CD14-positive monocyte (primary cell): ENCODE data around the gene BNC2. TPM values are rescaled to one million over a fixed set of nuclear protein-coding genes. Genes with fewer than 3 reads are reported as not detected.

Experiments used
- DNase-seq, 3 donors: peaks; one replicate each; pipeline ENCODE4 v3.0.0-alpha.2; 2011 to 2022
- H2AFZ ChIP-seq: 2 replicates; pipeline ENCODE4 v1.6.0; 2012; ENCODE audit warnings: mild to moderate bottlenecking, low read depth, low read length, inconsistent platforms; ENCODE audit not compliant: insufficient read depth, poor library complexity, severe bottlenecking
- H3K27ac ChIP-seq, 2 donors: 1 replicate in 1 of 2; 2 replicates in 1 of 2; pipeline ENCODE4 v1.5.1; 2012 to 2013; ENCODE audit warnings: low read length in 2 of 2, control low read depth in 1 of 2, inconsistent platforms in 1 of 2, low read depth in 1 of 2, mild to moderate bottlenecking in 1 of 2
- H3K27me3 ChIP-seq, 2 donors: one replicate each; pipeline versions ENCODE4 v1.6.0 to v1.6.1; 2011 to 2013; ENCODE audit warnings: low read length in 2 of 2; ENCODE audit not compliant: control insufficient read depth in 2 of 2, insufficient read depth in 2 of 2
- H3K36me3 ChIP-seq, 2 donors: replicated peaks in 1 of 2; 1 replicate in 1 of 2; 2 replicates in 1 of 2; pipeline versions ENCODE4 v1.5.1 to v1.6.1; 2012 to 2013; ENCODE audit warnings: low read length in 2 of 2, control low read depth in 1 of 2, inconsistent platforms in 1 of 2, mild to moderate bottlenecking in 1 of 2; ENCODE audit not compliant: insufficient read depth in 2 of 2, control insufficient read depth in 1 of 2
- H3K4me1 ChIP-seq, 2 donors: 1 replicate in 1 of 2; 2 replicates in 1 of 2; pipeline versions ENCODE4 v1.5.1 to v1.6.1; 2012 to 2013; ENCODE audit warnings: low read length in 2 of 2, control low read depth in 1 of 2, inconsistent platforms in 1 of 2, mild to moderate bottlenecking in 1 of 2, moderate library complexity in 1 of 2; ENCODE audit not compliant: insufficient read depth in 2 of 2, control insufficient read depth in 1 of 2
- H3K4me2 ChIP-seq: replicated peaks from 2 replicates; pipeline ENCODE3; 2012; ENCODE audit warnings: low read length, moderate library complexity, mild to moderate bottlenecking; ENCODE audit not compliant: poor library complexity, severe bottlenecking; ENCODE audit errors: extremely low read depth
- H3K4me3 ChIP-seq, 3 experiments: fragments of 200-600 bp in 1 of 3; sonication (generic) in 1 of 3; replicated peaks in 1 of 3; 1 replicate in 2 of 3; 2 replicates in 1 of 3; pipeline ENCODE4 v1.5.1; 2011 to 2013; ENCODE audit warnings: low read length in 3 of 3, mild to moderate bottlenecking in 3 of 3, control low read depth in 2 of 3, low read depth in 2 of 3, inconsistent platforms in 1 of 3, moderate library complexity in 1 of 3
- H3K79me2 ChIP-seq: 2 replicates; pipeline ENCODE4 v1.6.0; 2012; ENCODE audit warnings: mild to moderate bottlenecking, control low read depth, inconsistent platforms, low read length, moderate library complexity; ENCODE audit not compliant: insufficient read depth
- H3K9ac ChIP-seq: 2 replicates; pipeline ENCODE4 v1.6.0; 2017; ENCODE audit warnings: low read length, mild to moderate bottlenecking; ENCODE audit not compliant: insufficient read depth, poor library complexity, severe bottlenecking
- H3K9me3 ChIP-seq, 2 donors: replicated peaks in 1 of 2; 1 replicate in 1 of 2; 2 replicates in 1 of 2; pipeline versions ENCODE4 v1.5.1 to v1.6.1; 2012 to 2013; ENCODE audit warnings: low read length in 2 of 2, control low read depth in 1 of 2; ENCODE audit not compliant: control insufficient read depth in 1 of 2, insufficient read depth in 1 of 2
- H4K20me1 ChIP-seq: 2 replicates; pipeline ENCODE4 v1.6.0; 2012; ENCODE audit warnings: mild to moderate bottlenecking, low read length, control low read depth, moderate library complexity; ENCODE audit not compliant: insufficient read depth
- H3K27ac Mint-ChIP-seq, 7 donors: one replicate each; pipeline ENCODE4 v1.8.0; 2020; ENCODE audit warnings: mild to moderate bottlenecking in 7 of 7, mixed read lengths in 7 of 7, moderate library complexity in 6 of 7, inconsistent platforms in 2 of 7
- H3K27me3 Mint-ChIP-seq, 3 donors: one replicate each; pipeline ENCODE4 v1.8.0; 2021 to 2022; ENCODE audit warnings: low read depth in 3 of 3, mild to moderate bottlenecking in 3 of 3, mixed read lengths in 3 of 3, moderate library complexity in 3 of 3, inconsistent platforms in 1 of 3
- H3K36me3 Mint-ChIP-seq, 2 donors: one replicate each; pipeline ENCODE4 v1.8.0; 2020; ENCODE audit warnings: mixed read lengths in 2 of 2, inconsistent platforms in 1 of 2, mild to moderate bottlenecking in 1 of 2
- H3K4me1 Mint-ChIP-seq: one replicate; pipeline ENCODE4 v1.8.0; 2020; ENCODE audit warnings: mild to moderate bottlenecking, mixed read lengths
- H3K4me3 Mint-ChIP-seq, 2 donors: one replicate each; pipeline ENCODE4 v1.8.0; 2020; ENCODE audit warnings: mild to moderate bottlenecking in 2 of 2, mixed read lengths in 2 of 2, moderate library complexity in 1 of 2
- H3K9me3 Mint-ChIP-seq, 7 donors: one replicate each; pipeline ENCODE4 v1.8.0; 2020 to 2022; ENCODE audit warnings: mixed read lengths in 7 of 7, mild to moderate bottlenecking in 6 of 7, moderate library complexity in 6 of 7, inconsistent platforms in 2 of 7
- WGBS: methylation state at CpG from one replicate; pipeline ENCODE4 v1.1.5; 2013; ENCODE audit warnings: missing lambda C conversion rate; ENCODE audit not compliant: insufficient coverage; 5-methylcytosine and 5-hydroxymethylcytosine counted together
- intact Hi-C, 2 donors: fragments of 100-400 bp; cut with micrococcal nuclease; formaldehyde crosslinking; loops; one replicate each; pipeline versions ENCODE4 v1.15.0 to v1.15.1; 2023
- polyA plus RNA-seq, 3 donors: library from polyadenylated mRNA; depleted of rRNA in 1 of 3; unstranded in 2 of 3; stranded (reverse) in 1 of 3; fragments of 300-500 nt in 2 of 3; fragments of >200 nt in 1 of 3; fragmentation: Illumina TruSeq in 2 of 3; gene quantifications; 1 replicate in 2 of 3; 2 replicates in 1 of 3; pipeline ENCODE4 v1.2.3, GENCODE V29; 2012 to 2021
- TF ChIP-seq, protein P1 (sequence below): fragments of 200-600 bp; IDR thresholded peaks from one replicate; pipeline ENCODE4 v1.8.0; 2022; ENCODE audit warnings: antibody characterized with exemption, mild to moderate bottlenecking

Gene BNC2
- polyA plus RNA-seq, 3 donors, result 0.01 TPM; not detected in 2

DNA sequence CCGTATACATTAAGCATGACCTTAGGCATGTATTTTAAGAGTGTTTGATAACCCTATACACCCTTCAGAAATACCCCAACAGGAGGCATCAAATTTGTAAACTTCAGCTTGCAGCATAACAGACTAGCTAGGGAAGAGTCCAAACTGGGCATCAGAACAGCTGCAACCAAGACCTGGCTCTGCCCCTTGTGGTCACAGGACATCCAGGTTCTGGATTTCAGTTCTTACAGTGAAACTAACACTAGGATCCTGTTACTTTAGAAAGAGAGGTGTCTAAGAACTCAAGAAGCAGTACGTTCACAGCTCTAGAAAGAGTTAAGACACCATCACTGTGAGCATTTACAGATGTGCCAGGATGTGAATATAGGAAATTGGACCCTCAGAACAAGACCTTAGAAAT lies 229.8 kb downstream of the BNC2 start:
- no peaks in the 10 kb centered on the region for H3K4me1 ChIP-seq
- no peak overlapping the region for H3K27ac ChIP-seq
- TF ChIP-seq, protein P1, sequence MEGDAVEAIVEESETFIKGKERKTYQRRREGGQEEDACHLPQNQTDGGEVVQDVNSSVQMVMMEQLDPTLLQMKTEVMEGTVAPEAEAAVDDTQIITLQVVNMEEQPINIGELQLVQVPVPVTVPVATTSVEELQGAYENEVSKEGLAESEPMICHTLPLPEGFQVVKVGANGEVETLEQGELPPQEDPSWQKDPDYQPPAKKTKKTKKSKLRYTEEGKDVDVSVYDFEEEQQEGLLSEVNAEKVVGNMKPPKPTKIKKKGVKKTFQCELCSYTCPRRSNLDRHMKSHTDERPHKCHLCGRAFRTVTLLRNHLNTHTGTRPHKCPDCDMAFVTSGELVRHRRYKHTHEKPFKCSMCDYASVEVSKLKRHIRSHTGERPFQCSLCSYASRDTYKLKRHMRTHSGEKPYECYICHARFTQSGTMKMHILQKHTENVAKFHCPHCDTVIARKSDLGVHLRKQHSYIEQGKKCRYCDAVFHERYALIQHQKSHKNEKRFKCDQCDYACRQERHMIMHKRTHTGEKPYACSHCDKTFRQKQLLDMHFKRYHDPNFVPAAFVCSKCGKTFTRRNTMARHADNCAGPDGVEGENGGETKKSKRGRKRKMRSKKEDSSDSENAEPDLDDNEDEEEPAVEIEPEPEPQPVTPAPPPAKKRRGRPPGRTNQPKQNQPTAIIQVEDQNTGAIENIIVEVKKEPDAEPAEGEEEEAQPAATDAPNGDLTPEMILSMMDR, result no peak
- H3K9ac ChIP-seq, result no peak overlapping the region
- no peaks in the 10 kb centered on the region for H3K79me2 ChIP-seq
- H2AFZ ChIP-seq, result no peak overlapping the region
- no peak overlapping the region for H3K4me3 ChIP-seq
- no peak for DNase-seq
- H3K27me3 Mint-ChIP-seq, result peaks cover 0 to 5% (median 0%) of the 10 kb centered on the region in 3 donors
- H3K36me3 ChIP-seq, result no peaks in the 10 kb centered on the region
- no peaks in the 10 kb centered on the region for H3K9me3 ChIP-seq
- H3K27ac Mint-ChIP-seq, result no peak overlapping the region
- no peak overlapping the region for H3K4me3 Mint-ChIP-seq
- peaks cover 0 to 5% (median 0%) of the 10 kb centered on the region in 7 donors for H3K9me3 Mint-ChIP-seq
- no peaks in the 10 kb centered on the region for H4K20me1 ChIP-seq
- intact Hi-C loops, result no loop called here
- H3K36me3 Mint-ChIP-seq, result no peaks in the 10 kb centered on the region
- no peak overlapping the region for H3K4me2 ChIP-seq
- H3K4me1 Mint-ChIP-seq, result no peaks in the 10 kb centered on the region
- no peaks in the 10 kb centered on the region for H3K27me3 ChIP-seq
- 100% methylated on average over 1 of the region's 2 CpGs for WGBS

DNA sequence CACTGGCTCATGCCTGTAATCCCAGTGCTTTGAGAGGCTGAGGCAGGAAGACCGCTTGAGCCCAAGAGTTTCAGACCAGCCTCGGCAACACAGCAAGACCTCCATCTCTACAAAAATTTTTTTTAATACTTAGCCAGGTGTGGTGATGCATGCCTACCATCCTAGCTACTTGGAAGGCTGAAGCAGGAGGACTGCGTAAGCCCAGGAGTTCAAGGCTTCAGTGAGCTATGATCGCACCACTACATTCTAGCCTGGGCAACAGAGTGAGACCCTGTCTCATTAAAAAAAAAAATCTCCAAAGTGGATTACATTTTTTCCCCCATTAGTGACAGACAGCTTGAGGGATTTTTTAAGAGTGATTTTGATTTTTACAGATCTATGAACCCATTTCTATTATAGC lies 230.8 kb downstream of the BNC2 start:
- Mint-ChIP-seq H3K27me3 (peaks cover 0 to 3% (median 0%) of the 10 kb centered on the region in 3 donors), H3K9me3 (peaks cover 0 to 5% (median 0%) of the 10 kb centered on the region in 7 donors), H3K36me3 (no peaks in the 10 kb centered on the region), H3K4me1 (no peaks in the 10 kb centered on the region), H3K4me3 (no peak overlapping the region), H3K27ac (no peak overlapping the region)
- no peak overlapping the region for H3K9ac ChIP-seq
- H3K27me3 ChIP-seq, result no peaks in the 10 kb centered on the region
- 100% methylated on average over 3 of the region's 4 CpGs for WGBS
- TF ChIP-seq, protein P1, result no peak
- H3K4me3 ChIP-seq, result no peak overlapping the region
- no peak overlapping the region for H2AFZ ChIP-seq
- DNase-seq, result no peak
- no peaks in the 10 kb centered on the region for H3K9me3 ChIP-seq
- no peaks in the 10 kb centered on the region for H3K79me2 ChIP-seq
- H3K4me1 ChIP-seq, result no peaks in the 10 kb centered on the region
- no peak overlapping the region for H3K4me2 ChIP-seq
- no peak overlapping the region for H3K27ac ChIP-seq
- no peaks in the 10 kb centered on the region for H4K20me1 ChIP-seq
- intact Hi-C loops, result no loop called here
- H3K36me3 ChIP-seq, result no peaks in the 10 kb centered on the region
